ENCODE data around the gene NANOGP8.

NANOGP8 gene

GRCh38 chr15:35104526-35105147, 19.5 kb upstream of the NANOGP8 start:
- no peaks in the 10 kb centered on the region for H3K27me3 ChIP-seq (replicated peaks; ENCODE audit: control insufficient read depth, insufficient read depth, low read length)
- H3K36me3 ChIP-seq (ENCODE audit: control insufficient read depth, insufficient read depth, low read length), result no peaks in the 10 kb centered on the region
- no peak overlapping the region for H3K4me3 ChIP-seq (replicated peaks; ENCODE audit: low read depth, low read length)
- TF ChIP-seq CTCF (IDR thresholded peaks at IDR 0.05; ENCODE audit: insufficient read depth, low read length, poor library complexity, severe bottlenecking), result no peak
- DNase-seq (ENCODE audit: extremely low read depth, insufficient read length), result no peak

- H3K4me3 ChIP-seq (replicated peaks; ENCODE audit: low read depth, low read length), result no peak overlapping the region
- no peaks in the 10 kb centered on the region for H3K36me3 ChIP-seq (ENCODE audit: control insufficient read depth, insufficient read depth, low read length)
- TF ChIP-seq CTCF (IDR thresholded peaks at IDR 0.05; ENCODE audit: insufficient read depth, low read length, poor library complexity, severe bottlenecking), result no peak
- H3K27me3 ChIP-seq (replicated peaks; ENCODE audit: control insufficient read depth, insufficient read depth, low read length), result no peaks in the 10 kb centered on the region
- DNase-seq (ENCODE audit: extremely low read depth, insufficient read length), result no peak
Observed at GRCh38 chr15:35102186-35102585, 17.1 kb upstream of the NANOGP8 start.

- Histone ChIP-seq H3K27me3 (replicated peaks; ENCODE audit: control insufficient read depth, insufficient read depth, low read length) (no peaks in the 10 kb centered on the region), H3K4me3 (replicated peaks; ENCODE audit: low read depth, low read length) (no peak overlapping the region), H3K36me3 (ENCODE audit: control insufficient read depth, insufficient read depth, low read length) (no peaks in the 10 kb centered on the region)
- no peak for DNase-seq (ENCODE audit: extremely low read depth, insufficient read length)
- TF ChIP-seq CTCF (IDR thresholded peaks at IDR 0.05; ENCODE audit: insufficient read depth, low read length, poor library complexity, severe bottlenecking), result no peak
Observed at GRCh38 chr15:35101335-35101734, 16.2 kb upstream of the NANOGP8 start.

GRCh38 chr15:35098737-35099136, 13.6 kb upstream of the NANOGP8 start:
- Histone ChIP-seq H3K4me3 (replicated peaks; ENCODE audit: low read depth, low read length) (no peak overlapping the region), H3K27me3 (replicated peaks; ENCODE audit: control insufficient read depth, insufficient read depth, low read length) (no peaks in the 10 kb centered on the region), H3K36me3 (ENCODE audit: control insufficient read depth, insufficient read depth, low read length) (no peaks in the 10 kb centered on the region)
- no peak for DNase-seq (ENCODE audit: extremely low read depth, insufficient read length)
- no peak for TF ChIP-seq CTCF (IDR thresholded peaks at IDR 0.05; ENCODE audit: insufficient read depth, low read length, poor library complexity, severe bottlenecking)

- Histone ChIP-seq H3K4me3 (replicated peaks; ENCODE audit: low read depth, low read length) (no peak overlapping the region), H3K27me3 (replicated peaks; ENCODE audit: control insufficient read depth, insufficient read depth, low read length) (no peaks in the 10 kb centered on the region), H3K36me3 (ENCODE audit: control insufficient read depth, insufficient read depth, low read length) (no peaks in the 10 kb centered on the region)
- no peak for TF ChIP-seq CTCF (IDR thresholded peaks at IDR 0.05; ENCODE audit: insufficient read depth, low read length, poor library complexity, severe bottlenecking)
- DNase-seq (ENCODE audit: extremely low read depth, insufficient read length), result no peak
Observed at GRCh38 chr15:35095941-35096340, 10.8 kb upstream of the NANOGP8 start.

- Histone ChIP-seq H3K4me3 (replicated peaks; ENCODE audit: low read depth, low read length) (no peak overlapping the region), H3K36me3 (ENCODE audit: control insufficient read depth, insufficient read depth, low read length) (no peaks in the 10 kb centered on the region), H3K27me3 (replicated peaks; ENCODE audit: control insufficient read depth, insufficient read depth, low read length) (no peaks in the 10 kb centered on the region)
- TF ChIP-seq CTCF (IDR thresholded peaks at IDR 0.05; ENCODE audit: insufficient read depth, low read length, poor library complexity, severe bottlenecking), result no peak
- DNase-seq (ENCODE audit: extremely low read depth, insufficient read length), result no peak
Observed at GRCh38 chr15:35092846-35093245, 7.8 kb upstream of the NANOGP8 start.
